Measurements from ENCODE around the gene SLC25A21. TPM values are rescaled to one million over a fixed set of nuclear protein-coding genes. Genes with fewer than 3 reads are reported as not detected.

Gene SLC25A21
- total and polyA plus RNA-seq, 9 donors = 0.57 to 1.6 (median 1.1) TPM; not detected in 1

GRCh38 chr14:36658123-36659009 lies 514.0 kb downstream of the SLC25A21 start:
- no peak for DNase-seq
- no peak overlapping the region for H3K4me3 ChIP-seq
- TF ChIP-seq, protein P1, sequence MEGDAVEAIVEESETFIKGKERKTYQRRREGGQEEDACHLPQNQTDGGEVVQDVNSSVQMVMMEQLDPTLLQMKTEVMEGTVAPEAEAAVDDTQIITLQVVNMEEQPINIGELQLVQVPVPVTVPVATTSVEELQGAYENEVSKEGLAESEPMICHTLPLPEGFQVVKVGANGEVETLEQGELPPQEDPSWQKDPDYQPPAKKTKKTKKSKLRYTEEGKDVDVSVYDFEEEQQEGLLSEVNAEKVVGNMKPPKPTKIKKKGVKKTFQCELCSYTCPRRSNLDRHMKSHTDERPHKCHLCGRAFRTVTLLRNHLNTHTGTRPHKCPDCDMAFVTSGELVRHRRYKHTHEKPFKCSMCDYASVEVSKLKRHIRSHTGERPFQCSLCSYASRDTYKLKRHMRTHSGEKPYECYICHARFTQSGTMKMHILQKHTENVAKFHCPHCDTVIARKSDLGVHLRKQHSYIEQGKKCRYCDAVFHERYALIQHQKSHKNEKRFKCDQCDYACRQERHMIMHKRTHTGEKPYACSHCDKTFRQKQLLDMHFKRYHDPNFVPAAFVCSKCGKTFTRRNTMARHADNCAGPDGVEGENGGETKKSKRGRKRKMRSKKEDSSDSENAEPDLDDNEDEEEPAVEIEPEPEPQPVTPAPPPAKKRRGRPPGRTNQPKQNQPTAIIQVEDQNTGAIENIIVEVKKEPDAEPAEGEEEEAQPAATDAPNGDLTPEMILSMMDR (IDR thresholded peaks at IDR 0.05) = no peak
- no peak for TF ChIP-seq POLR2A (IDR thresholded peaks at IDR 0.05)
- no peak for TF ChIP-seq EP300 (IDR thresholded peaks at IDR 0.05)
- peaks cover 14% of the 10 kb centered on the region for H3K4me1 ChIP-seq (ENCODE audit: insufficient read depth)
- H3K9me3 ChIP-seq = peaks cover 0 to 7% of the 10 kb centered on the region in 2 donors
- no peaks in the 10 kb centered on the region for H3K36me3 ChIP-seq
- intact Hi-C loops (cut with DNase I) = no loop called here
- 5 to 8% (median 5%) methylated on average over 48 to 55 of the region's 55 CpGs for WGBS, 3 donors
- H3K27ac ChIP-seq = no peak overlapping the region
- H3K27me3 ChIP-seq = peaks cover 5% of the 10 kb centered on the region

GRCh38 chr14:36657399-36658122 lies 514.8 kb downstream of the SLC25A21 start:
- intact Hi-C loops (cut with DNase I) = no loop called here
- no peak for DNase-seq
- 2 to 3% (median 2%) methylated on average over 49 to 55 of the region's 55 CpGs for WGBS, 3 donors

GRCh38 chr14:36656687-36657398 lies 515.6 kb downstream of the SLC25A21 start:
- peaks cover 5% of the 10 kb centered on the region for H3K27me3 ChIP-seq
- peaks cover 5% of the 10 kb centered on the region for H3K4me1 ChIP-seq (ENCODE audit: insufficient read depth)

More at GRCh38 chr14:36657399-36658122, 514.8 kb downstream of the SLC25A21 start:
- Histone ChIP-seq H3K4me3 (no peak overlapping the region), H3K9me3 (peaks cover 0 to 7% of the 10 kb centered on the region in 2 donors), H3K27ac (no peak overlapping the region), H3K4me1 (ENCODE audit: insufficient read depth) (peaks cover 6% of the 10 kb centered on the region), H3K36me3 (no peaks in the 10 kb centered on the region), H3K27me3 (peaks cover 5% of the 10 kb centered on the region)
- TF ChIP-seq, protein P1 (IDR thresholded peaks at IDR 0.05) = no peak
- no peak for TF ChIP-seq POLR2A (IDR thresholded peaks at IDR 0.05)
- TF ChIP-seq EP300 (IDR thresholded peaks at IDR 0.05) = no peak

More at GRCh38 chr14:36656687-36657398, 515.6 kb downstream of the SLC25A21 start:
- TF ChIP-seq, protein P1 (IDR thresholded peaks at IDR 0.05) = no peak
- TF ChIP-seq POLR2A (IDR thresholded peaks at IDR 0.05) (no peak), EP300 (IDR thresholded peaks at IDR 0.05) (no peak)
- Histone ChIP-seq H3K27ac (no peak overlapping the region), H3K4me3 (no peak overlapping the region), H3K36me3 (no peaks in the 10 kb centered on the region), H3K9me3 (peaks cover 0 to 7% of the 10 kb centered on the region in 2 donors)
- DNase-seq = no peak
- whole genome bisulfite sequencing, 3 donors = 7 to 10% (median 7%) methylated on average over 31 of the region's 31 CpGs
- intact Hi-C loops (cut with DNase I) = no loop called here

Data from ovary (tissue), 9 donors.